Loucy (cell line): Measurements from ENCODE around the gene ARSD.

ENCODE experiments used
- CTCF ChIP-seq: fragments of 200-600 bp; sonication (generic); conservative IDR thresholded peaks from 2 replicates; pipeline ENCODE4 v1.5.1; 2014; ENCODE audit warnings: mild to moderate bottlenecking, antibody characterized with exemption, low read length
- EZH2phosphoT487 ChIP-seq: fragments of 200-600 bp; IDR thresholded peaks from 2 replicates; pipeline ENCODE4 v1.6.1; 2018; ENCODE audit warnings: antibody characterized with exemption, mild to moderate bottlenecking, moderate library complexity, borderline replicate concordance

DNA sequence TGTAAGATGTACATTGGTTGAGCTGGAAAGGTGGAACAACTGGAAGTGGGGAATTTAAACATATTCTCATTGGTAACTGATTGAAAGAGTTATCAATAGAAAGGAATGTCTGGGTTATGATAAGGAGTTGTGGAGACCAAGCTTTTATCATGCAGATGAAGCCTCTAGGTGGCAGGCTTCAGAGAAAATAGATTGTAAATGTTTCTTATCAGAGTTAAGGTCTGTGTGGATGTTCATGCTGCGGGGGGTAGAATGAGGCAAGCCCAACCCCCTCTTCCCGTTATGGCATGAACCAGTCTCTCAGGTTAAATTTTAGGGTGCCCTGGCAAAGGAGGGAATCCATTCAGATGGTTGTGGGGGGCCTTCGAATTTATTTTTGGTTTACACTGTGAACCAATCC lies 16.0 kb downstream of the ARSD start:
- TF ChIP-seq CTCF: no peak
- no peak for TF ChIP-seq EZH2phosphoT487
